ENCODE results near the gene AOC2.

DNA sequence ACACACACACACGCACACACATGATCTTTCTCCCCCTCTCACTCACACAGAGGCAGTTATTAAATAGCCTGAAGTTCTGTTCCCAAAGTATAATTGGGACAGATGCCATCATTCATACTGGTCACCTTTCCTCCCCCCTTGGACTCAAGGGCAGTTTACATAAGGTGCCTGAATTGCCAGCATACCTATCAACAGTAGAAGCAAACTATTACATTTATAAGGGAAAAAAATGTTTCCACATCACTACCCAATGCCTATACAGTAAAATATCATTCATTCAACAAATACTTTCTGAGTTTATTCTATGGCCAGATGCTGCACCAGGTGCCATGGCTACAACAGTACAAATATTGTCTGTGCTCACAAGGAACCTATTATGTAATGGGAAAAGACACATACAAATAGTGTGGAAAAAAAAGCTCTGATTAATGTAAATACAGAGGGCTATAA, 39.4 kb upstream of the AOC2 start:
- TF ChIP-seq, protein P1, sequence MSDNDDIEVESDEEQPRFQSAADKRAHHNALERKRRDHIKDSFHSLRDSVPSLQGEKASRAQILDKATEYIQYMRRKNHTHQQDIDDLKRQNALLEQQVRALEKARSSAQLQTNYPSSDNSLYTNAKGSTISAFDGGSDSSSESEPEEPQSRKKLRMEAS (IDR thresholded peaks at IDR 0.05) = no peak
- TF ChIP-seq, protein P2, sequence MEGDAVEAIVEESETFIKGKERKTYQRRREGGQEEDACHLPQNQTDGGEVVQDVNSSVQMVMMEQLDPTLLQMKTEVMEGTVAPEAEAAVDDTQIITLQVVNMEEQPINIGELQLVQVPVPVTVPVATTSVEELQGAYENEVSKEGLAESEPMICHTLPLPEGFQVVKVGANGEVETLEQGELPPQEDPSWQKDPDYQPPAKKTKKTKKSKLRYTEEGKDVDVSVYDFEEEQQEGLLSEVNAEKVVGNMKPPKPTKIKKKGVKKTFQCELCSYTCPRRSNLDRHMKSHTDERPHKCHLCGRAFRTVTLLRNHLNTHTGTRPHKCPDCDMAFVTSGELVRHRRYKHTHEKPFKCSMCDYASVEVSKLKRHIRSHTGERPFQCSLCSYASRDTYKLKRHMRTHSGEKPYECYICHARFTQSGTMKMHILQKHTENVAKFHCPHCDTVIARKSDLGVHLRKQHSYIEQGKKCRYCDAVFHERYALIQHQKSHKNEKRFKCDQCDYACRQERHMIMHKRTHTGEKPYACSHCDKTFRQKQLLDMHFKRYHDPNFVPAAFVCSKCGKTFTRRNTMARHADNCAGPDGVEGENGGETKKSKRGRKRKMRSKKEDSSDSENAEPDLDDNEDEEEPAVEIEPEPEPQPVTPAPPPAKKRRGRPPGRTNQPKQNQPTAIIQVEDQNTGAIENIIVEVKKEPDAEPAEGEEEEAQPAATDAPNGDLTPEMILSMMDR (IDR thresholded peaks at IDR 0.05; ENCODE audit: control extremely low read depth in 1 of 3, insufficient read depth in 1 of 3, low read depth in 1 of 3, low read length in 3 of 3) = no peak
- TF ChIP-seq SP1 (IDR thresholded peaks at IDR 0.05; ENCODE audit: low read depth, low read length) = no peak
- TF ChIP-seq CHD2 (IDR thresholded peaks at IDR 0.05; ENCODE audit: low read length) = no peak
- TF ChIP-seq NRF1 (IDR thresholded peaks at IDR 0.05; ENCODE audit: low read depth, low read length) = no peak
- TF ChIP-seq RFX5 (IDR thresholded peaks at IDR 0.05; ENCODE audit: borderline replicate concordance, low read depth, low read length) = no peak
- TF ChIP-seq TEAD4 (IDR thresholded peaks at IDR 0.05; ENCODE audit: low read depth, low read length) = no peak
- TF ChIP-seq EZH2 (IDR thresholded peaks at IDR 0.05; ENCODE audit: low read depth, low read length, severe bottlenecking) = no peak
- TF ChIP-seq KDM1A (IDR thresholded peaks at IDR 0.05; ENCODE audit: borderline replicate concordance, low read length) = no peak
- TF ChIP-seq, protein P3, sequence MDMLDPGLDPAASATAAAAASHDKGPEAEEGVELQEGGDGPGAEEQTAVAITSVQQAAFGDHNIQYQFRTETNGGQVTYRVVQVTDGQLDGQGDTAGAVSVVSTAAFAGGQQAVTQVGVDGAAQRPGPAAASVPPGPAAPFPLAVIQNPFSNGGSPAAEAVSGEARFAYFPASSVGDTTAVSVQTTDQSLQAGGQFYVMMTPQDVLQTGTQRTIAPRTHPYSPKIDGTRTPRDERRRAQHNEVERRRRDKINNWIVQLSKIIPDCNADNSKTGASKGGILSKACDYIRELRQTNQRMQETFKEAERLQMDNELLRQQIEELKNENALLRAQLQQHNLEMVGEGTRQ (IDR thresholded peaks at IDR 0.05; ENCODE audit: low read length) = no peak
- TF ChIP-seq CHD1 (IDR thresholded peaks at IDR 0.05; ENCODE audit: low read depth, low read length) = no peak
- no peak for TF ChIP-seq GABPA (IDR thresholded peaks at IDR 0.05; ENCODE audit: borderline replicate concordance, insufficient read depth, low read length)
